22Rv1 (cell line): Measurements from ENCODE around the gene PHGDH.

Source experiments
- CTCF ChIP-seq: fragments of 450-650 bp; IDR thresholded peaks from 2 replicates; pipeline ENCODE4 v1.5.1; 2017; ENCODE audit warnings: mild to moderate bottlenecking
- ZFX ChIP-seq: fragments of 450-650 bp; IDR thresholded peaks from 2 replicates; pipeline ENCODE4 v1.6.1; 2017; ENCODE audit warnings: antibody characterized with exemption, borderline replicate concordance

GRCh38 chr1:119664067-119664466 lies 47.7 kb upstream of the PHGDH start:
- TF ChIP-seq CTCF (no peak), ZFX (no peak)
